GM18519 (cell line): Measurements from ENCODE around the gene DCTN3.
"Not testable (repeated sequence)": the region's sequence is repeated elsewhere in the genome, so short reads cannot be mapped to it uniquely, and the experiment has no call there.

ENCODE experiments used
- ATAC-seq: cut with Tn5 transposase; IDR thresholded peaks from one replicate; pipeline ENCODE4 v1.9.1; 2021; ENCODE audit warnings: mild to moderate bottlenecking, moderate library complexity; ENCODE audit not compliant: unreplicated experiment, low FRiP score

The DCTN3 gene

DNA sequence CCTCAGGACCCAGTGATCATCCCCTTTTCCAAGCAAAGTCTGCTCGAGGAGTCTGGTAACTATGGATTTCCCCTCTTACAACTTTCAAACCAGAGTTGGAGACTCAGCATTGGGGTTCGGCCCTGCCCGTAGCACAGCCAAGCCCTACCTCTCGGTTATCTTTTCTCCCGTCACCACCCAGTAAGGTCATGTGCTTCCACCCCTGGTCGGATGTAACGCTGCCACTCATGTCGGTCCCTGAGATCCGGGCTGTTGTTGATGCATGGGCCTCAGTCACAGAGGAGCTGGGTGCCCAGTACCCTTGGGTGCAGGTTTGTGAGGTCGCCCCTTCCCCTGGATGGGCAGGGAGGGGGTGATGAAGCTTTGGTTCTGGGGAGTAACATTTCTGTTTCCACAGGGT, 27.4 kb upstream of the DCTN3 start:
- no peak for ATAC-seq

DNA sequence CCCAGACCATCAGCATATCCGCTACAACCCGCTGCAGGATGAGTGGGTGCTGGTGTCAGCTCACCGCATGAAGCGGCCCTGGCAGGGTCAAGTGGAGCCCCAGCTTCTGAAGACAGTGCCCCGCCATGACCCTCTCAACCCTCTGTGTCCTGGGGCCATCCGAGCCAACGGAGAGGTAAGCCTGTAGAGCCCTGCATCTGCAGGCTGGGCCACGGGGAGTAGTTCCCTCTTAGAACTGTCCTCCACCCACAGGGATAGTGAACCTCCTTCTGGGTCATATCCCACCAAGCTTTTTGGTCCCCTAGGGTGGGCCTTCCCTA, 26.7 kb upstream of the DCTN3 start:
- no peak for ATAC-seq

DNA sequence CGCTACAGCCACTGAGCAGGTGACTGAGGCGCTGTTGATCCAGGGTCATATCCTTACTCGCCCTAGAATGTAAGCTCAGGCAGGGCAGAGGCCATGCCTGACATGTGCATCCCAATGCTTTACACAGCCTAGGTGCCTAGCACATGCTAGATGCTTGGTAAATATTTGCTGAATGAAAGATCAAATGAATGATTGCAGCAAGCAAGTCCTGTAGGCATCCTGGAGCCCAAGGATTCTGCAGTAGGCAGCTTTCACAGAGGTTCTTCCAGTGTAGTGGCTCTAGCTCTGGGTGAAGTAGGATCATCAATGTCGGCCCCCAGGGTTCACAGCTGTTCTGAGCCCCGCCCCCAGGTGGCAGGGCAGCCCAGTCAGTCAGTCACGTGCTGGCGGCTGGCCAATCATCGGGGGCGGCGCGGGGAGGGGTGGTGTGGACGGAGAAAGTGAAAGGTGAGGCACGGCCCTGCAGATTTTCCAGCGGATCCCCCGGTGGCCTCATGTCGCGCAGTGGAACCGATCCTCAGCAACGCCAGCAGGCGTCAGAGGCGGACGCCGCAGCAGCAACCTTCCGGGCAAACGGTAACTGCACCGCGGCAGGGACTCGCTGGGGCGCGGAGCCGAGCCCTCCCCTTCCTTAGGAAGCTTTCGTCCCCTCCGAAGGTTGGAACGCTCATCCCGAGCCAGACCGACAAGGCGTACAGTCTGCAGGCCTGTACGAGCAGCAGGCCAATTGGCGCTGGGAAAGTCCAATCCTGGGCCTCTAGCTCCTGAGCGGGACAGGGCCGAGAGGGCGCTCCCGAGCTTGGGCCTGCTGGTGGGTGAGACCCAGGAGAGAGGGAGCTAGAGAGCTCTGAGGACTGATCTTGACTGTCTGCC, 26.2 kb upstream of the DCTN3 start, which contains the start of gene GALT:
Gene GALT, plus strand, starts transcription at position 465 of the 873 bp plus-strand sequence. Its CDS starts 30 bp downstream, at position 495.
- peak; percentile 58 for ATAC-seq

DNA sequence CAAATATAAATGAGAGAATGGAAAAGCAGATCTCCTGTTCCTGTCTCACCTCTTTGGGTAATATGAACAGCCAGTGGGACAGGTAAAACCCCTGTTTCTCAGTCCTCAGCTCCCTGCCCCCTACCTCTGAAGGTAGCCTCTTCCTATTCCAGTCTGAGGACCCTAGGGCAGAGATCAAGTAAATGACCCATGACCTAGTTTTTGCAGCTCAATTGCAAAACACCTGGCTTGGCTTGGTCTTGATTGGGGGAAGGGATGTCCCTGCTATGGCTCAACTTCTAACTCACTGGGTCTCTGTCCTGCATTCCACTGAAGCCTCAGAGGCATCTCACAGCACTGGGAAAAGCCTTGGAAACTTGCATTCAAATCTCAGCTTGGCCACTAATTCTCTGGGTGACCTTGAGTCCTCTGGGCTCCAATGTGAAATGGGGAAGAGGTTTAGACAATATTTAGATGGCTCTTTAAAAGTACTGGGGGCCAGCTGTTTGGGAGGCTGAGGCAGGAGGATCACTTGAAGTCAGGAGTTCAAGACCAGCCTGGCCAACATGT, 24.5 kb upstream of the DCTN3 start:
- ATAC-seq: no peak

DNA sequence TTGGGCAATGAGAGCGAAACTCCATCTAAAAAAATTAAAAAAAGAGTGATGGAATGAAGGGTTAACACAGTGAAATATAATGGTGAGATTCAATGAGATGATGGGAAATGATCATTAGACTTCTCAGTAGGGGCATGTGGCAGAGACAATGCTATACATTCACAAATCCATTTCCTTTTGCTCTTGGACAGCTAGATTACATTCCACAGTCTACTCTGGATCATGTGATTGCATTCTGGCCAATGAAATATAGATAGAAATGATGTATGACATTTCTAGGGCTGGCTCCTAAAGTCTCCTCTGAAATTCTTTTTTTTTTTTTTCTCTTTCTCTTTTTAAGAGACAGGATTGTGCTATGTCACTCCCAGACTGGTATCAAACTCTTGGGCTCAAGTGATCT, 22.4 kb upstream of the DCTN3 start:
- no peak for ATAC-seq

DNA sequence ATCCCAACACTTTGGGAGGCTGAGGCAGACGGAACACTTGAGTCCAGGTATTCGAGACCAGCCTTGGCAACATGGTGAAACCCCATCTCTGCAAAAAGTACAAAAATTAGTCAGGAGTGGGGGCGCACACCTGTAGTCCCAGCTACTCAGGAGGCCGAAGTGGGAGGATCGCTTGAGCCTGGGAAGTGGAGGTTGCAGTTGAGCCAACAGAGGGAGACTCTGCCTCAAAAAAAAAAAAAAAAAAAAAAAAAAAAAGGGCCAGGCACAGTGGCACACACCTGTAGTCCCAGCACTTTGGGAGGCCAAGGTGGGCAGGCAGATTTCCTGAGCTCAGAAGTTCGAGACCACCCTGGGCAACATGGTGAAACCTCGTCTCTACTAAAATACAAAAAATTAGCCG, 19.0 kb upstream of the DCTN3 start:
- ATAC-seq: not testable (repeated sequence)

DNA sequence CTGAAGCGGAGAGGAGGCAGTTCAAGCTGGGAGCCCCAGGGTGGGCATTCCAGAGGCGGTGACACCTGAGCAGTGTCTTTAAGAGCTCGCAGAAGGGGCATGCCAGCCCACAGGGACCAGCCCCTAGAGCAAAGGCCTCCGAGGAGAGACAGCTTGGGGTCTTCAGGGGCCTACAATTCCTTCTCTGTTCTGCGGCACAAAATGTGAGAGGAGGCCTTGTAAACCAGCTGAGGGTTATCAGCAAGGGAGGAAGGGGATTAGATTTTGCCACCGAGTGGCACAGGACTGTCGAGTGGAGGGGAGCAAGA, 17.8 kb upstream of the DCTN3 start:
- no peak for ATAC-seq

DNA sequence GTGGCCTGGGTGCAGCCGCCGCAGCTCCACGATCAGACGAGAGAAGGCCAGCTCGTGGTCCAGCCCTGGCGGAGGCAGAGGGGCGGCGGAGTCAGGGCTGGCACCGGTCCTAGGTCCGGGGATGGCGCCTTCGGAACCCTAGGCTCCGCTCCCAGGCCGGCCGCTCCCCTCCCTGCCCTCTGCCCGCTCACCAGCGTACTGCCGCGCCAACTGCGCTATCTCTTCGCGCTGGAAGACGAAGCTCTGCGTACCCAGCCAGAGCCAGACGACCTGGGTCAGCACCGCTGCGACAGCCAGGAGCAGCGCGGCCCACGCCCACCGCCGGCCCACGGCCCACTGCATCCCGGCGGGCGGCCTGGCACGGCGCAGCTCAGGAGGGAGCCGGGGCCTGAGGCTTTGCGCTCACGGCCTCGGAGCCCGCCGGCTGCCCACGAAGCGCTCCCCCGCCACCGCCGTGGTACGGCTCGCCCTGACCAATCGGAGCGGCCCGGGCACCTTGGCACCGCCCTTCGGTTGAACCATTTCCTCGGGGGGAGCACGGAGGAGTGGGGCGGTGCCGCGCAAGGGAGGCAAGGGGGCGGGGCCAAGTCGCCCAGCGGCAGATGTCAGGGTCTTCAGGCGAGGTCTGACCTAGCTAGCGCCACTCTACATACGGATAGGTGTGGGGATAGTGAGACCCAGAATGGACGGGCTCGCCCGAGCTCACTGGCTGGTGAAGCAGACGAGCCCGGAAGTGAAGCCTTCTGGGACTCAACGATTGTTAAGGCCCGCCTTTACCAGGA, 17.3 kb upstream of the DCTN3 start, which contains the start of gene SIGMAR1:
Gene SIGMAR1, minus strand, starts transcription at position 432 of the 782 bp plus-strand sequence. Its CDS starts 90 bp downstream, at position 342.
- ATAC-seq: peak; percentile 67

DNA sequence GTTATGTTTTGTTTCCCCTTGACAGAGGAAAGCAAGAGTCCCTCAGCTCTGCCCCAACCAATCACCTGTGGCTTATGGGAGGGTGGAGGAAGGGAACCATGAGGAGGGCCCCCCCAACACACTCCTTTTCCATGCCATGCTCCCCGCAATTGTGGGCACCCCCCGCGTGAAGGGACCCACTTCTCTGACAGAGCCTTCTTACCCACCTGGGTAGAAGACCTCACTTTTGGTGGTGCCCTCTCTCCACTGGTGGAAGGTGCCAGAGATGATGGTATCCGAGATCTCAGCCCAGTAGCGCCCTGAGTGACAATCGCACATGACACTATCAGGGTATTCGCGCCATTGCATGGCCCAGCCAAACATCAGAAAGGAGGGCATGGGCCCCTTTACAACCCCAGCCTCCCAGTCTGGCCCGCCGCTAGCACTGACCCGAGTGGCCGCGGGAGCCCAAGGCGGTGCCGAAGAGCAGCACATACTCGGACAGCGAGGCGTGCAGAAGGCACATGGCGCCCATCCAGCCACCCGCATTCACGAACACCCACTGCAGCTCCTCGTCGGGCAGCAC, 16.6 kb upstream of the DCTN3 start:
- ATAC-seq: no peak

DNA sequence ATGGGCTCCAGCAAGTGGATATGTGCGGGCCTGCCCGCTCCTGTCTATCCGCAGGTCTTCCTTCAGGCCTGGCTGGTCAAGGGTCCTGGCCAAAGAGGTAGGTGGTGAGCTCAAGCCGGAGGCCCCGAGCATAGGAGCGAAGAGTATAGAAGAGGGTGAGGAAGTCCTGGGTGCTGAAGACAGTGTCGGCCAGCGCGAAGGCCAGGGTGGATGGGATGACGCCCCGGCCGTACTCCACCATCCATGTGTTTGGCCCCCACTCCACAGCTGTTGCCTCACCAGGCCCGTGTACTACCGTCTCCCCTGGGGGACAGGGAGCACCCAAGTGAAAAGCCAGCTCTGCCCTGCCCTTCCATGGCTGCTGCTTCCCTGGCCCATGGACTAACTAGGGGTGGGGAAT, 15.3 kb upstream of the DCTN3 start:
- no peak for ATAC-seq

DNA sequence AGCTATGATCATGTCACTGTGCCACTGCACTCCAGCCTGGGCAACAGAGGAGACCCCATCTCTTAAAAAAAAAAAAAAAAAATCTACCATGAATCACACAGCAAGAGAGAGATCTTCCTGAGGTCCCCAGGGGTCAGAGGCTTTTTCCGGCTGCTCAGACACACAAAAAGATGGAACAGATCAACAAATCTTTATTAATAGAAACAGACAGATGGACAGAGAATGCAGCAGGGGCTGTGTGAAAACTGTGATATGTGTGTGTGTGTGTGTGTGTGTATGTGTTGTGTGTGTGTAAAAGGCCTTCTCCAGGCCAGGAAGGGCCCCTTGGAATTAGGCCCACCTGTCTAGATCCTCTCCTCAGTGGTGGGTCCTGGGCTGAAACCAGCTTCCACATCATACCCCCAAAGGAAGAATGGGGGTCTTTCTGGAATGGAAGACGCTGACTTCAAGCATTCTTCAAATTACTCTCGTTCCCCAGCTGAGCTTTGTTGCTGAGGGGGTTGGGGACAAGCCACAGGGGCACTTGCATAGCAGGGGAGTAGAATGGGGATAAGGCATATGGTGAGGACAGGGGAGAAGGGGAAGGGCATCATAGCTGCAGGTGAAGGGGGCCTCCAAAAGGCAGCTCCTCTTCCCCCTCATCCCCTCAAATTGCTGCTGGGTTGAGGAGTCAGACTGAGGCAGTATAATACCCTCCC, 14.4 kb upstream of the DCTN3 start:
- ATAC-seq: no peak

DNA sequence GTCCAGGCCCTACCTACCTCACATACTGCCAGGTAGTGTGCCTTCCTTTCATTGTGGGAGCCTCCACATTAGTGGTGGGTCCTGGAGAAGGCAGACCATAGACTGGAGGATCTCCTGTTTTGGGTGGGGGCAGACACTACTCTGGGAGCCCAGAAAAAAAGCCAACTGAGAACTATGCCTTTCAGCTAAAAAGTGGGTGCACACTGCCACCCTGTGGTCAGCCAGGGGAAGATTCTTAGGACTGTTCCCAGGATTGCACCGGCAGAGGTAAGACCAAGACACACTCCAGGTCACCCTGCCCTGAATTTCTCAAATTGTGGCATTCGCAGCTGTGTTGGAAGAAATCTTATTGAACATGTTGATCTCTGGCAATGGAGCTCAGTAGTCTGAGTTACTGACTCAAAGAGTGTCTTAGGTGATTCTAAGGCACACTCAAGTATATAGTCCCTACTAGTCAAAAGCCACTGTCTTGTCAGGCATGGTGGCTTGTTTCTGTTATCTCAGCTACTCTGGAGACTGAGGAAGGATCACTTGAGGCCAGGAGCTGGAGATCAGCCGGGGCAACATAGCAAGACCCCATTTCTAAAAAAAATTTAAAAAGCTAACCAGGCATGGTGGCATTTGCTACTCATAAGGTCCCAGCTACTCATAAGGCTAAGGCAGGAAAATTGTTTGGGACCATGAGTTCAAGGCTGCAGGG, 13.7 kb upstream of the DCTN3 start:
- no peak for ATAC-seq

DNA sequence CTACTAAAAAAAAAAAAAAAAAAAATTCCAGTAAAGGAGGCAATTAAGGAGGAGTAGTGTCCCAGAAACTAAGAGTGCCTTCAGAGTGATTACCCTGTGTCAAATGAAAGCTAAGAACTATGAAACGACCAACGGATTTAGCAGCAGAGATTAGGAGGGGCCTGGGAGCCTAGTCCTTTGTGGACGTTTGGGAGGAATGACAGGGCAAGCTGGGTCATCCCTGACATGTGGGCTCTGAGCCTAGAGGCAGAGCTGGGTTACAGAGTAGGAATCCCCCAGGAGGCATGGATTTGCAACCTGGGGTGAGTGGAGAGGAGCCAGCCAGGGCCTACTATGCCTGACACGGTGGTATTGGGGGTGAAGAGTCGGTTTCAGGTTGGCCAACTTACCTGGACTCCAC, 12.9 kb upstream of the DCTN3 start:
- no peak for ATAC-seq

DNA sequence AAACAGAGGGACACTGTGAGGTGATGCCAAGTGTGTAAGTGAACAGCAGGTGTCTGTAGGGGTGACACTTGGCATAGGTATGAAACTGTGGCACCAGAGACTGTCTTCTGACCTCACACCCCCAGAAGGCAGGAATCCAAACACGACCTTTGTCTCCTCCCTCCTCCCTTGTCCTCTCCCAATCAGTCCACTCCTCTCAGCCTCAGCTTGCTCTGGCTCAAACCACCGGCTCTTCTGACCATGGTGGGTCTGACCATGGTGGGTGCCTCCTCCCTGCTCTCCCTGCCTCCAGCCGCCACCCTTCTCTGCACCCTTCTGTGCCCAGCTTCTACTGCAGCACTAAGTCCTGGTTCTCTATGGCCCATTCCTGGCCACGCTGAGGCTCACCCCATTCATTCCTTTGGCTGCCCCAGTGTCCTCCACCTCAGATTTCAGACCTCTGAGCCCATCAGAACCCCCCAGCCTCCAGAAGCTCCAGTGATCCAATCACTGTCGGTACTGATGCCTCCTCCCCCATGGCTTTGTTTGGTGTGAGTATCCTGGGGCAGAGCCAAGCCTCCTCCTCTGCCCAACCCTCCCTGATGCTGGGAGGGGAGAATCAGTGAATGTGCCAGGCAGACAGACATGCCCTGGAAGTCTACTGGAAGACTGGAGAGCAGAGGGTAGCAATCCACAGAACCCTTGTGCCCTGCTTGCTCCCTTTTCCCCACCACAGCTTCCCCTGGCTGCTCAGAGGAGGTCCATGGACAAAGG, 10.3 kb upstream of the DCTN3 start:
- ATAC-seq: no peak

DNA sequence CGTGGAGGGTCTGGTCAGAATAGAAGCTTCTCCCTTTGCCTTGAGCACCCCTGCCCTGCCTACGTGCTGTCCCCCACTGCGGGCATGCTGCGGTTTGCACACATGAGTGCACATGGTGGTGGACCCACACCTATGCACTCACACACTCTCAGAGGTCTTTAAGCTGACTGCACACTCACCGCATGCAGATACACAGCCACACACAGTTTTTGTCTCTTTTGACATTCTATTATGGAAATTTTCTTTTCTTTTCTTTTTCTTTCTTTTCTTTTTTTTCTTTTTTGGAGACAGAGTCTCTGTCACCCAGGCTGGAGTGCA, 9.2 kb upstream of the DCTN3 start:
- ATAC-seq: no peak

DNA sequence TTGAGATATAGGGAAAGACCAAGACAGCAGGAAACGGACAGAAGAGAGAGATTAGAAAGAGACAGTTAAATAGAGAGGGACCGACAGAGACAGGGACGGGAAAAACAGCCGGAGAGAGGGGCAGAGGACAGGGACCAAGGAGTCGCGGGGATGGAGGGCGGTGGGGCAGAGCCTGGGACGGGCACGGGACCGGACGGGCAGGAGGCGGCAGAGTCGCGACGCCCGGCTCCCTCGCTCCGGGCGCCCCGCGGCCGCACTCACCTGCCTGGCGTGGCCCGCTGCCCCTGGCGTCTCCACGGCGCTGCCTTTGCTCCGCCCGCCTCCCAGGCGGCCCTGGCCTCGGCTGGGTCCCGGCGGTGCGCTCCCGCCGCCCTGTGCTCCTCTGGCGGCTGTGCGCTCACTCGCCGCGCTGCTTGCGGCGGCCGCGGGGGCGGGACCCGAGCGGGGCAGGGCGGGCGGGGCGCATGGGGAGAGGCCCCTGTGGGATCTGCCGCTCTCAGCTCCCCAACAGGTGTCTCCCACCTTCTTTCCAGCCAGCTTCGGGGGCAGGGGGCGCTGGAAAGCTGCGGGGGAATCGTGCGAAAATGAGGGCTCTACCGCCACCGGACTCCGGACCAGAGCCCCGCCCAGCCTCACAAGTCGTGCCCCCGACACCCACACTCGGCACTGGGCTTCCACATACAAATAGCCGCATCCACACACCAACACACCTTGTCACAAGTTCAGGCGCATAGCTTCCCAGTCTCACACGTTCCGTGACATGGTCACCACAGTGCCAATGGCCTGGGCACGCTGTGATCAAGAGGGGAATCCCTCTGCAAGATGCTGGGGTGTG, 8.6 kb upstream of the DCTN3 start, which contains the start of gene ARID3C:
Gene ARID3C, minus strand, starts transcription at position 411 of the 835 bp plus-strand sequence. CDS start 1,052 bp downstream, outside the sequence.
- no peak for ATAC-seq

DNA sequence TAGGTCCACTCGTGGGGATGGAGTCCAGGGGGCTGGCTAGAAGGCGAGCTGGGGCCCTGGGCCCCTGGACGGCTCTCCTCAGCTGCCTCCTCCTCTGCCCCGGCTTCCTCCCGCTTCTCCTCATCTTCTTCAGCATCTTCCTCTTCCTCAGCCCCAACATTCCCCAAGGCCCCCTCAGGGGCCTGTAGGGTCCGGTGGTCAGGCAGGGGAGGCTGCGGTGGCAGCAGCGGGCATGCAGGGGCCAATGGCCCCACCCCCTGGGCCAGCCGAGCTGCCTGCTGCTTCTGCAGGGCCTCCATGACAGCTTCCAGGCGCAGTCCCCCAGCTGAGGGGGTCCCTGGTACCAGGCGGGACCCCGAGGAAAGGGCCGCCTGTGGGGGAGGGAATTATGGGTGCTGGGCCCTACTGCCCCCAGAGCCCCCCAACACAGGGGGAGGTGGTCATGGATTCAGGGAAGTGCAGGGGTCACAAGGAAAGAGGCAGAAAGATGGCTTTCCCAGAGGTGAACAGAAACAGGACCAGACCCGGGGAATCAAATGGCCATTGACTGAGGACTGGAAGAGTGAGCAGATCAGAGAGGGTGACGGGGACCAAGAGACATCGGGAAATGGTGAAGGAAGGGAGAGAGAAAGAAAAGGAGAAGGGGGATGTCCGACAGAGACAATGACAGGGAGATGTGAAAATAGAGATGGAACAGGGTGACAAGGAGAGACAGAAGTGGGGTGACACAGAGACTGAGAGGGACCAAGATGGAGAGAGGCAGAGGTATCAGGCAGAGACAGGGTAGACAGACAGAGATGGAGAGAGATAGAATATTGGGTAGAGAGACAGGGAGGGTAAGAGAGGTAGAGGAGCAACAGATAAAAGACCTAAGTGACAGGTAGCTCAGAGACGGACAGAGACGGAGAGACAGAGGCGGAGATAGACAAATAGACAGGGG, 7.7 kb upstream of the DCTN3 start:
- ATAC-seq: no peak

DNA sequence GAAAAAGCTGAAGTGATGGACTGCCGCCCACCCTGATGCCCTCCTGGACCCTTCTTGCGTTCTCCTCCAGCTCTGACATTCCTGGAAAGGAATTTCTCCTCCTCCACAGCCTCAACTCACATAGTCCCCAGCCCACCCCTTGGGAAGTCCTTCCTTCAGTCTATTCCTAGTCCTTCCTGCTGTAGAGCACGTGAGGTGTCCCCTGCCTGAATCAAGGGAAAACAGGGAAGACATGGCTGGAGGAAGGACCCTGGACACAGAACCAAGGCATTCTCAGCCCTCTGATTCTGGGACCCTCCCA, 4.8 kb upstream of the DCTN3 start:
- no peak for ATAC-seq
